Right lobe of liver (tissue), 6 donors: ENCODE measurements around the gene USP6NL. TPM values are rescaled to one million over a fixed set of nuclear protein-coding genes. Genes with fewer than 3 reads are reported as not detected.

Source experiments
- ATAC-seq, 4 donors: fragments of 200-7000 bp; cut with Tn5 transposase; one replicate each; pipeline ENCODE4 v1.9.1; 2020; ENCODE audit warnings: mild to moderate bottlenecking in 4 of 4, moderate library complexity in 4 of 4
- DNase-seq, 3 donors: peaks; one replicate each; pipeline ENCODE4 v3.0.0-alpha.2; 2020
- H3K27ac ChIP-seq, 3 donors: fragments of 200-600 bp; one replicate each; pipeline ENCODE4 v1.8.0; 2022
- H3K27me3 ChIP-seq, 2 donors: fragments of 200-600 bp; one replicate each; pipeline ENCODE4 v1.8.0; 2022
- H3K36me3 ChIP-seq, 4 donors: fragments of 200-600 bp; sonication (generic) in 1 of 4; one replicate each; pipeline versions ENCODE4 v1.5.1 to v1.8.0; 2017 to 2022; ENCODE audit warnings: control low read depth in 1 of 4
- H3K4me1 ChIP-seq, 4 donors: fragments of 200-600 bp; sonication (generic) in 1 of 4; one replicate each; pipeline versions ENCODE4 v1.5.1 to v1.8.0; 2017 to 2022; ENCODE audit warnings: control low read depth in 1 of 4
- H3K4me3 ChIP-seq, 3 donors: fragments of 200-600 bp; one replicate each; pipeline ENCODE4 v1.8.0; 2022
- H3K9me3 ChIP-seq, 4 donors: fragments of 200-600 bp; sonication (generic) in 1 of 4; one replicate each; pipeline versions ENCODE4 v1.5.1 to v1.8.0; 2017 to 2022; ENCODE audit warnings: control low read depth in 1 of 4
- POLR2A ChIP-seq: fragments of 450-650 bp; IDR thresholded peaks from one replicate; pipeline ENCODE4 v1.6.1; 2017; ENCODE audit warnings: antibody characterized with exemption, mild to moderate bottlenecking
- WGBS: methylation state at CpG from one replicate; pipeline ENCODE4 v1.1.6; 2018; ENCODE audit warnings: low coverage, low lambda C conversion rate; ENCODE audit not compliant: insufficient coverage; ENCODE audit errors: missing lambda C conversion rate; 5-methylcytosine and 5-hydroxymethylcytosine counted together
- intact Hi-C, 2 donors: fragments of 100-400 bp; cut with DNase I; formaldehyde crosslinking; loops; one replicate each; pipeline versions ENCODE4 v1.11.2 to v1.14.1; 2022
- total RNA-seq, 6 experiments: library from RNA; depleted of rRNA in 2 of 6; stranded (reverse); fragments of >200 nt in 2 of 6; fragmentation: NEBNext Ultra II Directional in 3 of 6; extraction: Animal tissue kit (Norgen Biotek cat#: 25700) in 3 of 6; gene quantifications; one replicate each; pipeline versions ENCODE4 v1.1.0 to v1.2.4, GENCODE V29; 2016 to 2023
- TF ChIP-seq, protein P1 (sequence below), 4 donors: fragments of 200-600 bp in 3 of 4; fragments of 450-650 bp in 1 of 4; IDR thresholded peaks; one replicate each; pipeline versions ENCODE4 v1.5.1 to v1.8.0; 2016 to 2022; ENCODE audit warnings: antibody characterized with exemption in 4 of 4, mild to moderate bottlenecking in 2 of 4
- donor health status: DM: no; HTN: yes; CAD: no.
- donor health status: DM: no; HTN: no; CAD: no.
- donor health status: DM: no; HTN: no; CAD: no.
- donor health status: DM: no; HTN: yes; CAD: no.
- donor health status: DM: no; HTN: yes; CAD: no.

Gene USP6NL
- total RNA-seq, 6 experiments from 2014 or later: 8.4 to 15.3 (median 11.5) TPM

DNA sequence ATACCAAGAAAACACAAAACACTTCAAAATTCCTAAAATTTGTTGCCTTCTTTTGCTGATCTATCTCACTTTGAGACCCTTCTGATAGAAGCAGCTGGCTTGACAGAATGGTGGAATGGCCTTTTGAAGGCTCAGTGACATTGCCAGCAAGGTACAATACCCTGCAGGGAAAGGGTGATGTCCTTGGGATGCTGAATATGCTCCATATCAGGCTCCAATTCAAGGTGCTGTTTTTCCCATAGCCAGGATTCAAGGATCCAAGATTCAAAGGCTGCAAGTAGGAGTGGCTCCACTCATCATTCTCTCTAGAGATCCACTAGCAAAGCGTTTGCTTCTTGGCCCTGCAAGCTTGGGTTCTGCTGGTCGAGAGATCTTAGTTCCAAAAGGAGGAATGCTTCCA lies 120.4 kb downstream of the USP6NL start:
- 100% methylated on average over 2 of the region's 2 CpGs for WGBS
- no peaks in the 10 kb centered on the region for H3K4me1 ChIP-seq
- intact Hi-C loops: no loop called here

DNA sequence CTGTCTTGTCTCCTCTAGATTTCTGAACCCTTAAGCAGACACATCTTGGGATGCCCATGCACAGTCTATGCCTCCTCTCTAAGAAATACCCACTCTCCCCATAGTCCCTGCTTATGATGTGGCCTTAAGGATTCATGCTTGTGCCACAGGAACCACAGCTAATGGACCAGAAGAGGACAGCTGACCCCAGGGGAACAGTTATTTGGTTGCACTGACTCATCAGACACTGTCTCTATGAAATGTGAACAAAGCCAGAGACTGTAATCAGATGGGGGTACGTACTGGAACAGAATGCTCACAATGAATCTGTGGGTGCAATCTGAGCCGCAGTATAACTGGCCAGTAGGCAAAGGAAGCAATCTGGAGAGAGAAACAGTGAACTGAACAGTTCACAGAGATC lies 121.9 kb downstream of the USP6NL start:
- H3K4me3 ChIP-seq: no peak overlapping the region
- peaks cover 0 to 28% (median 4%) of the 10 kb centered on the region in 4 donors for H3K36me3 ChIP-seq
- intact Hi-C loops: no loop called here
- TF ChIP-seq, protein P1, sequence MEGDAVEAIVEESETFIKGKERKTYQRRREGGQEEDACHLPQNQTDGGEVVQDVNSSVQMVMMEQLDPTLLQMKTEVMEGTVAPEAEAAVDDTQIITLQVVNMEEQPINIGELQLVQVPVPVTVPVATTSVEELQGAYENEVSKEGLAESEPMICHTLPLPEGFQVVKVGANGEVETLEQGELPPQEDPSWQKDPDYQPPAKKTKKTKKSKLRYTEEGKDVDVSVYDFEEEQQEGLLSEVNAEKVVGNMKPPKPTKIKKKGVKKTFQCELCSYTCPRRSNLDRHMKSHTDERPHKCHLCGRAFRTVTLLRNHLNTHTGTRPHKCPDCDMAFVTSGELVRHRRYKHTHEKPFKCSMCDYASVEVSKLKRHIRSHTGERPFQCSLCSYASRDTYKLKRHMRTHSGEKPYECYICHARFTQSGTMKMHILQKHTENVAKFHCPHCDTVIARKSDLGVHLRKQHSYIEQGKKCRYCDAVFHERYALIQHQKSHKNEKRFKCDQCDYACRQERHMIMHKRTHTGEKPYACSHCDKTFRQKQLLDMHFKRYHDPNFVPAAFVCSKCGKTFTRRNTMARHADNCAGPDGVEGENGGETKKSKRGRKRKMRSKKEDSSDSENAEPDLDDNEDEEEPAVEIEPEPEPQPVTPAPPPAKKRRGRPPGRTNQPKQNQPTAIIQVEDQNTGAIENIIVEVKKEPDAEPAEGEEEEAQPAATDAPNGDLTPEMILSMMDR (IDR thresholded peaks at IDR 0.05): no peak
- TF ChIP-seq POLR2A: no peak
- no peak for ATAC-seq
- no peaks in the 10 kb centered on the region for H3K27me3 ChIP-seq
- no peaks in the 10 kb centered on the region for H3K4me1 ChIP-seq
- no peaks in the 10 kb centered on the region for H3K9me3 ChIP-seq
- DNase-seq: no peak
- 100% methylated on average over 1 of the region's 2 CpGs for WGBS
- no peak overlapping the region for H3K27ac ChIP-seq

More for the DNA sequence above, 120.4 kb downstream of the USP6NL start:
- Histone ChIP-seq H3K4me3 (no peak overlapping the region), H3K27me3 (no peaks in the 10 kb centered on the region), H3K36me3 (peaks cover 0 to 17% (median 4%) of the 10 kb centered on the region in 4 donors), H3K9me3 (no peaks in the 10 kb centered on the region), H3K27ac (no peak overlapping the region)
- ATAC-seq (no peak), DNase-seq (no peak)
- TF ChIP-seq POLR2A: no peak
- TF ChIP-seq, protein P1 (IDR thresholded peaks at IDR 0.05): no peak

DNA sequence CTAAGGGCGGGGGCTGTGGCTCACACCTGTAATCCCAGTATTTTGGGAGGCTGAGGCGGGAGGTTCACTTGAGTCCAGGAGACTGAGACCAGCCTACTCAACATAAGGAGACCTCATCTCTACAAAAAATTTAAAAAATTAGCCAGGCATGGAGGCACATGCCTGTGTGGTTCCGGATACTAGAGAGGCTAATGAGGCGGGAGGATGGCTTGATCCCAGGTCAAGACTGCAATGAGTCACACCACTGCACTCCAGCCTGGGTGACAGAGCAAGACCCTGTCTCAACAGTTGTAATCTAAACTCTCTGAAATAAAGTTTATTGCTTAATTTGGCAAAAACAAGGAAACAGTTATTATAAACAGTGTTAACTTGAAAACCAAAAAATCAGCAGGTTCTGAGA lies 123.3 kb downstream of the USP6NL start:
- peaks cover 0 to 28% (median 1%) of the 10 kb centered on the region in 4 donors for H3K36me3 ChIP-seq
- H3K4me1 ChIP-seq: no peaks in the 10 kb centered on the region
- no peak overlapping the region for H3K4me3 ChIP-seq
- H3K9me3 ChIP-seq: no peaks in the 10 kb centered on the region
- ATAC-seq (peak in 1 of 4 donors; percentile 22), DNase-seq (no peak)
- TF ChIP-seq, protein P1 (IDR thresholded peaks at IDR 0.05): no peak
- TF ChIP-seq POLR2A: no peak
- H3K27me3 ChIP-seq: no peaks in the 10 kb centered on the region
- H3K27ac ChIP-seq: no peak overlapping the region
- intact Hi-C loops: no loop called here
- WGBS: 98% methylated on average over 4 of the region's 4 CpGs

DNA sequence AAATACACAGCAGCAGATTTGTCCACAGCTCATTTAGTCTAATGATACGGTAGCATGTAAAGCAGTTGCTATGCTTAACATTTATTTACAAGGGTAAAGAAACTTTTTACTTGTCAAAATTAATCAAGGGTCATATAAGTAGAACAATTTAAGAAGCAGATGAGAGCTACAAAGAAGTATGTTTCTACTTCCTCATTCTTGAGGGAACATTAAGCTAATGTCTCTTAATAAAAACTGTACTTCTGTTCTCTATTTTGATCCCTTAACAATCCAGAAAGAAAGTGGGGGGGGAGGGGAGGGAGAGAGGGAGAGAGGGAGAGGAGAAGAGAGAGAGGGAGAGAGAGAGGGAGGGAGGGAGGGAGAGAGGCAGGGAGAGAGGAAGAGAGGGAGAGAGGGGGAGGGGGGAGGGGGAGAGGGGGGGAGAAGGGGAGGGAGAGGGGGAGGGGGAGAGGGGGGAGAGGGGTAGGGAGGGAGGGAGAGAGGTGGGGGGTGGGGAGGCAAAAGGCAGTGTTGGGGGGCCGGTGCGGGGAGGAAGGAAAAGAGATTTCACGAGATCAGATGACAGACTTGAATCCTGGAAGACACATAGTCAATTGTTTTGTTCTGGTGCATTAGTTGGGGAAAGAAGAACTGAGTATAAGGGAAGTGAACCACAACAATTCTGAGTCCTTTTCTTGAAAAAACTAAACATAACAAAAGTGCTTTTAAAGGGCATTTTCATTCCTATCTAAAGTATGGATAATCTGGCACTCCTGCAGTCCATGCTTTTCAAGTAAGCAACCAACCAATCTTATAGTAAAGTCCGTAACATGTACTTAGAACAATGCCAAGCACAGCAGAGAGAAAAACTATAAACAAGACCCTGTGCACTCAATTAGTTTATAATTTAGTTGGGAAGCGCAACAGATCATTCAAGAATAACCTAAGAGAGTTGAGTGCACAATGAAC lies 128.0 kb downstream of the USP6NL start:
- peak in 2 of 4 donors; percentile 27 to 57 for ATAC-seq
- no peak for DNase-seq
- no peaks in the 10 kb centered on the region for H3K9me3 ChIP-seq
- H3K36me3 ChIP-seq: peaks cover 0 to 31% (median 15%) of the 10 kb centered on the region in 4 donors
- H3K27ac ChIP-seq: no peak overlapping the region
- no peaks in the 10 kb centered on the region for H3K27me3 ChIP-seq
- WGBS: 64% methylated on average over 4 of the region's 6 CpGs
- TF ChIP-seq, protein P1 (IDR thresholded peaks at IDR 0.05): no peak
- TF ChIP-seq POLR2A: no peak
- H3K4me1 ChIP-seq: no peaks in the 10 kb centered on the region
- intact Hi-C loops: no loop called here
- H3K4me3 ChIP-seq: no peak overlapping the region
